Right lobe of liver (tissue), 4 donors: Measurements from ENCODE around the gene RNF217.

ENCODE experiments used
- CTCF ChIP-seq, 4 donors: fragments of 200-600 bp in 3 of 4; fragments of 450-650 bp in 1 of 4; IDR thresholded peaks; one replicate each; pipeline versions ENCODE4 v1.5.1 to v1.8.0; 2016 to 2022; ENCODE audit warnings: antibody characterized with exemption in 4 of 4, mild to moderate bottlenecking in 2 of 4
- POLR2A ChIP-seq: fragments of 450-650 bp; IDR thresholded peaks from one replicate; pipeline ENCODE4 v1.6.1; 2017; ENCODE audit warnings: antibody characterized with exemption, mild to moderate bottlenecking
- donor health status: DM: no; HTN: no; CAD: no.
- donor health status: DM: no; HTN: no; CAD: no.
- donor health status: DM: no; HTN: yes; CAD: no.

GRCh38 chr6:125014661-125014957, 52.4 kb downstream of the RNF217 start:
- TF ChIP-seq CTCF (IDR thresholded peaks at IDR 0.05): no peak
- no peak for TF ChIP-seq POLR2A
